H9 (cell line): ENCODE data around the gene AFAP1L2. TPM values are rescaled to one million over a fixed set of nuclear protein-coding genes. Genes with fewer than 3 reads are reported as not detected.

Experiments
- DNase-seq: peaks from one replicate; pipeline ENCODE4 v3.0.0-alpha.2; 2017
- H2AFZ ChIP-seq: one replicate; pipeline ENCODE4 v1.6.1; 2013; ENCODE audit warnings: mild to moderate bottlenecking, low read length, control low read depth, moderate library complexity
- H2AK5ac ChIP-seq: 2 replicates; pipeline ENCODE4 v1.6.1; 2013; ENCODE audit warnings: low read length, control low read depth, mixed read lengths; ENCODE audit not compliant: insufficient read length
- H2BK120ac ChIP-seq: one replicate; pipeline ENCODE4 v1.6.1; 2013; ENCODE audit warnings: low read depth, mild to moderate bottlenecking, low read length, control low read depth, inconsistent platforms; ENCODE audit not compliant: poor library complexity, severe bottlenecking
- H2BK12ac ChIP-seq: 2 replicates; pipeline ENCODE4 v1.6.1; 2013; ENCODE audit warnings: low read length, control low read depth, mixed read lengths, low read depth; ENCODE audit not compliant: insufficient read length
- H2BK15ac ChIP-seq: 2 replicates; pipeline ENCODE4 v1.6.1; 2013; ENCODE audit warnings: low read depth, low read length, control low read depth
- H2BK20ac ChIP-seq: one replicate; pipeline ENCODE4 v1.6.1; 2013; ENCODE audit warnings: low read depth, mild to moderate bottlenecking, low read length, control low read depth, inconsistent platforms; ENCODE audit not compliant: poor library complexity, severe bottlenecking
- H2BK5ac ChIP-seq: 2 replicates; pipeline ENCODE4 v1.6.1; 2013; ENCODE audit warnings: low read length, control low read depth, mixed read lengths; ENCODE audit not compliant: insufficient read length
- H3K14ac ChIP-seq: 2 replicates; pipeline ENCODE4 v1.6.1; 2013; ENCODE audit warnings: low read length, control low read depth; ENCODE audit not compliant: insufficient read depth
- H3K18ac ChIP-seq: 2 replicates; pipeline ENCODE4 v1.6.1; 2013; ENCODE audit warnings: low read depth, mild to moderate bottlenecking, mixed read lengths, low read length, control low read depth; ENCODE audit not compliant: insufficient read length
- H3K23ac ChIP-seq: 2 replicates; pipeline ENCODE4 v1.6.1; 2013; ENCODE audit warnings: low read length, control low read depth, mixed read lengths, low read depth; ENCODE audit not compliant: insufficient read length
- H3K23me2 ChIP-seq: 2 replicates; pipeline ENCODE4 v1.6.1; 2013; ENCODE audit warnings: low read depth, mild to moderate bottlenecking, mixed read lengths, low read length, control low read depth; ENCODE audit not compliant: insufficient read length, poor library complexity, severe bottlenecking
- H3K27ac ChIP-seq: 2 replicates; pipeline ENCODE4 v1.5.1; 2013; ENCODE audit warnings: low read length, control low read depth, mixed read lengths, low read depth; ENCODE audit not compliant: insufficient read length
- H3K27me3 ChIP-seq: 2 replicates; pipeline ENCODE4 v1.6.1; 2013; ENCODE audit warnings: low read length, control low read depth, inconsistent platforms; ENCODE audit not compliant: insufficient read depth
- H3K4ac ChIP-seq: 2 replicates; pipeline ENCODE4 v1.6.1; 2013; ENCODE audit warnings: low read depth, mild to moderate bottlenecking, control low read depth, inconsistent platforms, low read length, moderate library complexity
- H3K4me1 ChIP-seq: 2 replicates; pipeline ENCODE4 v1.6.1; 2013; ENCODE audit warnings: low read length, control low read depth, inconsistent platforms; ENCODE audit not compliant: insufficient read depth
- H3K4me2 ChIP-seq: 2 replicates; pipeline ENCODE4 v1.6.1; 2013; ENCODE audit warnings: low read length, control low read depth, mixed read lengths; ENCODE audit not compliant: insufficient read length, insufficient read depth
- H3K56ac ChIP-seq: 2 replicates; pipeline ENCODE4 v1.6.1; 2013; ENCODE audit warnings: low read depth, mild to moderate bottlenecking, mixed read lengths, low read length, control low read depth; ENCODE audit not compliant: insufficient read length
- H3K79me1 ChIP-seq: 2 replicates; pipeline ENCODE4 v1.6.1; 2013; ENCODE audit warnings: low read depth, mild to moderate bottlenecking, moderate library complexity, low read length, control low read depth, inconsistent platforms; ENCODE audit not compliant: insufficient read depth, poor library complexity, severe bottlenecking
- H3K79me2 ChIP-seq: 2 replicates; pipeline ENCODE4 v1.6.1; 2013; ENCODE audit warnings: low read length, control low read depth, inconsistent platforms; ENCODE audit not compliant: insufficient read depth
- H3K9ac ChIP-seq: 2 replicates; pipeline ENCODE4 v1.6.1; 2013; ENCODE audit warnings: low read length, control low read depth, mixed read lengths; ENCODE audit not compliant: insufficient read length; ENCODE audit errors: extremely low read depth
- H3K9me3 ChIP-seq: one replicate; pipeline ENCODE4 v1.6.1; 2013; ENCODE audit warnings: low read depth, low read length, inconsistent platforms; ENCODE audit not compliant: control insufficient read depth
- H3T11ph ChIP-seq: one replicate; pipeline ENCODE4 v1.6.1; 2013; ENCODE audit warnings: mild to moderate bottlenecking, low read length, control low read depth, inconsistent platforms
- H4K20me1 ChIP-seq: one replicate; pipeline ENCODE4 v1.6.1; 2013; ENCODE audit not compliant: control insufficient read depth, insufficient read length, insufficient read depth
- H4K5ac ChIP-seq: 2 replicates; pipeline ENCODE4 v1.6.1; 2013; ENCODE audit warnings: low read depth, mild to moderate bottlenecking, mixed read lengths, low read length, control low read depth; ENCODE audit not compliant: insufficient read length
- H4K8ac ChIP-seq: replicated peaks from 2 replicates; pipeline ENCODE4 v1.6.1; 2013; ENCODE audit warnings: low read length, control low read depth, mixed read lengths, low read depth; ENCODE audit not compliant: insufficient read length
- H4K91ac ChIP-seq: 2 replicates; pipeline ENCODE4 v1.6.1; 2013; ENCODE audit warnings: low read depth, mild to moderate bottlenecking, moderate library complexity, mixed read lengths, low read length, control low read depth; ENCODE audit not compliant: insufficient read length
- H3K27ac Mint-ChIP-seq, 3 experiments: 2 replicates in 2 of 3; 3 replicates in 1 of 3; pipeline ENCODE4 v1.8.0; 2020 to 2021; ENCODE audit warnings: mixed read lengths in 3 of 3, mild to moderate bottlenecking in 1 of 3, moderate library complexity in 1 of 3
- H3K27me3 Mint-ChIP-seq: 2 replicates; pipeline ENCODE4 v1.8.0; 2021; ENCODE audit warnings: low read depth, mild to moderate bottlenecking, moderate library complexity, mixed read lengths
- H3K36me3 Mint-ChIP-seq, 3 experiments: 2 replicates in 2 of 3; 3 replicates in 1 of 3; pipeline ENCODE4 v1.8.0; 2020 to 2021; ENCODE audit warnings: low read depth in 3 of 3, mixed read lengths in 3 of 3; ENCODE audit not compliant: insufficient read depth in 1 of 3
- H3K4me1 Mint-ChIP-seq, 2 experiments: 2 replicates each; pipeline ENCODE4 v1.8.0; 2020; ENCODE audit warnings: mixed read lengths in 2 of 2
- H3K4me3 Mint-ChIP-seq, 2 experiments: 2 replicates in 1 of 2; 3 replicates in 1 of 2; pipeline ENCODE4 v1.8.0; 2020 to 2021; ENCODE audit warnings: mild to moderate bottlenecking in 2 of 2, mixed read lengths in 2 of 2, moderate library complexity in 1 of 2
- H3K9me3 Mint-ChIP-seq, 2 experiments: 2 replicates in 1 of 2; 3 replicates in 1 of 2; pipeline ENCODE4 v1.8.0; 2020; ENCODE audit warnings: mild to moderate bottlenecking in 2 of 2, mixed read lengths in 2 of 2, moderate library complexity in 1 of 2
- WGBS: extraction: QIAGEN DNeasy Blood & Tissue Kit; methylation state at CpG from one replicate; pipeline ENCODE4 v1.1.7; 2013; ENCODE audit warnings: missing lambda C conversion rate, low lambda C conversion rate, mixed read lengths; ENCODE audit not compliant: insufficient read length; ENCODE audit errors: extremely low coverage; 5-methylcytosine and 5-hydroxymethylcytosine counted together
- total RNA-seq: library from RNA; stranded (reverse); gene quantifications from 2 replicates; pipeline ENCODE4 v1.2.1, GENCODE V29; 2021
- TF ChIP-seq, protein P1 (sequence below): fragments of 200-600 bp; sonication (generic); conservative IDR thresholded peaks from 3 replicates; pipeline ENCODE4 v1.8.0; 2021; ENCODE audit warnings: antibody characterized with exemption, mild to moderate bottlenecking

Gene AFAP1L2
- total RNA-seq, 1 experiment from 2014 or later: 0.77 TPM

DNA sequence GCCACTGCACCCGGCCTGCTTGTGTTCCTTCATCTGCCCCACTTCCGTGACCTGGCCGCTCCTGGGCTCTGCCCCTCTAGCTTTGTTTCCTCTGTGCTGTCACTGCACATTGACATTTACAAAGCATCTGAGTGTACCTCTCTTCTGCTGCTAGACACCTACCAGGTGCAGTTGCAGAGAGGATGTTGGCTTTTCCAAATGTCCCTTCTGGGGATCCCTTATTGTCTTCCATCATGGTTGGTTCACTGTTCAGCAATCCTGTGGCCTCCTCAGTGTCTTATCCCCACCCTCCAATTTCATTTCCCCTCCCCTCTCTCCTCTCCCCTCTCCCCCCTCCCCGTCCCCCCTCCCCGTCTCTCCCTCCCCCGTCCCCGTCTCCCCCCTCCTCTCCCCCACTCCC lies 151.4 kb downstream of the AFAP1L2 start:
- Histone ChIP-seq H2BK12ac (no peak overlapping the region), H2BK15ac (no peak overlapping the region), H3K14ac (no peak overlapping the region), H3K9me3 (no peaks in the 10 kb centered on the region), H3K4me1 (no peaks in the 10 kb centered on the region), H4K8ac (no peak overlapping the region), H3K9ac (no peak overlapping the region), H3K18ac (no peak overlapping the region), H2BK120ac (no peak overlapping the region), H3K23me2 (no peaks in the 10 kb centered on the region), H3K27ac (no peak overlapping the region), H4K20me1 (no peaks in the 10 kb centered on the region), H2BK5ac (no peak overlapping the region), H3K23ac (no peak overlapping the region), H2AK5ac (no peak overlapping the region), H3T11ph (no peak overlapping the region), H3K27me3 (no peaks in the 10 kb centered on the region), H3K4ac (no peak overlapping the region), H3K56ac (no peak overlapping the region), H3K79me2 (no peaks in the 10 kb centered on the region), H4K5ac (no peak overlapping the region), H4K91ac (no peak overlapping the region), H2BK20ac (no peak overlapping the region), H3K4me2 (no peak overlapping the region), H2AFZ (no peak overlapping the region), H3K79me1 (no peaks in the 10 kb centered on the region)
- H3K4me3 Mint-ChIP-seq: no peak overlapping the region
- TF ChIP-seq, protein P1, sequence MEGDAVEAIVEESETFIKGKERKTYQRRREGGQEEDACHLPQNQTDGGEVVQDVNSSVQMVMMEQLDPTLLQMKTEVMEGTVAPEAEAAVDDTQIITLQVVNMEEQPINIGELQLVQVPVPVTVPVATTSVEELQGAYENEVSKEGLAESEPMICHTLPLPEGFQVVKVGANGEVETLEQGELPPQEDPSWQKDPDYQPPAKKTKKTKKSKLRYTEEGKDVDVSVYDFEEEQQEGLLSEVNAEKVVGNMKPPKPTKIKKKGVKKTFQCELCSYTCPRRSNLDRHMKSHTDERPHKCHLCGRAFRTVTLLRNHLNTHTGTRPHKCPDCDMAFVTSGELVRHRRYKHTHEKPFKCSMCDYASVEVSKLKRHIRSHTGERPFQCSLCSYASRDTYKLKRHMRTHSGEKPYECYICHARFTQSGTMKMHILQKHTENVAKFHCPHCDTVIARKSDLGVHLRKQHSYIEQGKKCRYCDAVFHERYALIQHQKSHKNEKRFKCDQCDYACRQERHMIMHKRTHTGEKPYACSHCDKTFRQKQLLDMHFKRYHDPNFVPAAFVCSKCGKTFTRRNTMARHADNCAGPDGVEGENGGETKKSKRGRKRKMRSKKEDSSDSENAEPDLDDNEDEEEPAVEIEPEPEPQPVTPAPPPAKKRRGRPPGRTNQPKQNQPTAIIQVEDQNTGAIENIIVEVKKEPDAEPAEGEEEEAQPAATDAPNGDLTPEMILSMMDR: no peak
- H3K4me1 Mint-ChIP-seq: peaks cover 3 to 5% of the 10 kb centered on the region in 2 experiments; a peak in 3 of 4 replicates
- H3K27ac Mint-ChIP-seq: no peak overlapping the region
- WGBS: no CpG with 5 or more reads among the region's 7 CpGs
- no peaks in the 10 kb centered on the region; the same call in 1 of the 2 replicates for H3K27me3 Mint-ChIP-seq
- peaks cover 9 to 18% (median 14%) of the 10 kb centered on the region in 3 experiments for H3K36me3 Mint-ChIP-seq
- H3K9me3 Mint-ChIP-seq: peaks cover 11 to 13% of the 10 kb centered on the region in 2 experiments
- no peak for DNase-seq
